Ovary (tissue), 9 donors: ENCODE measurements around the gene RAB29. TPM values are rescaled to one million over a fixed set of nuclear protein-coding genes. Genes with fewer than 3 reads are reported as not detected.

ENCODE experiments used
- DNase-seq, 5 donors: peaks; one replicate each; pipeline ENCODE4 v3.0.0-alpha.2; 2019 to 2020
- H3K27ac ChIP-seq, 2 donors: fragments of 200-600 bp; one replicate each; pipeline versions ENCODE4 v1.5.1 to v1.8.0; 2019 to 2022
- H3K27me3 ChIP-seq: fragments of 200-600 bp; one replicate; pipeline ENCODE4 v1.8.0; 2022
- H3K36me3 ChIP-seq: fragments of 200-600 bp; sonication (generic); one replicate; pipeline ENCODE4 v1.5.1; 2019
- H3K4me1 ChIP-seq: one replicate; pipeline ENCODE4 v1.8.1; 2013; ENCODE audit warnings: mild to moderate bottlenecking, moderate library complexity; ENCODE audit not compliant: insufficient read depth
- H3K4me3 ChIP-seq: fragments of 200-600 bp; sonication (generic); one replicate; pipeline ENCODE4 v1.5.1; 2017
- H3K9me3 ChIP-seq, 2 donors: fragments of 200-600 bp in 1 of 2; sonication (generic) in 1 of 2; one replicate each; pipeline versions ENCODE4 v1.5.1 to v1.8.1; 2013 to 2019; ENCODE audit warnings: mild to moderate bottlenecking in 1 of 2, moderate library complexity in 1 of 2
- EP300 ChIP-seq: sonication (generic); formaldehyde crosslinking; IDR thresholded peaks from one replicate; pipeline ENCODE4 v1.6.1; 2017; ENCODE audit warnings: antibody characterized with exemption
- POLR2A ChIP-seq: fragments of 450-650 bp; IDR thresholded peaks from one replicate; pipeline ENCODE4 v1.6.1; 2017; ENCODE audit warnings: antibody characterized with exemption, mild to moderate bottlenecking, moderate library complexity
- WGBS, 3 donors: extraction: QIAGEN DNeasy Blood & Tissue Kit in 1 of 3; methylation state at CpG; one replicate each; pipeline versions ENCODE4 v1.1.5 to v1.1.7; 2013 to 2017; 5-methylcytosine and 5-hydroxymethylcytosine counted together
- intact Hi-C, 4 donors: fragments of 100-400 bp; cut with DNase I; formaldehyde crosslinking; loops; one replicate each; pipeline versions ENCODE4 v1.11.0 to v1.15.1; 2022 to 2023
- polyA plus RNA-seq, 2 donors: library from polyadenylated mRNA; stranded (reverse); fragments of 200-250 nt in 1 of 2; fragments of 350-450 nt in 1 of 2; fragmentation: Illumina TruSeq in 1 of 2; extraction: RNeasy Lipid Tissue Mini Kit (QIAGEN cat#74804) in 1 of 2; gene quantifications; one replicate each; pipeline ENCODE4 v1.2.3, GENCODE V29; 2013 to 2014
- small RNA-seq: library from RNA; depleted of rRNA; stranded (forward); fragments of <200 nt; gene quantifications from one replicate; pipeline ENCODE3, GENCODE V24; 2016
- total RNA-seq, 7 donors: library from RNA; depleted of rRNA in 2 of 7; stranded (reverse); fragments of >200 nt in 2 of 7; fragmentation: NEBNext Ultra II Directional in 3 of 7; extraction: Animal tissue kit (Norgen Biotek cat#: 25700) in 3 of 7; gene quantifications; one replicate each; pipeline versions ENCODE4 v1.1.0 to v1.2.4, GENCODE V29; 2016 to 2023
- TF ChIP-seq, protein P1 (sequence below), 3 donors: fragments of 450-650 bp in 2 of 3; fragments of 200-600 bp in 1 of 3; IDR thresholded peaks; one replicate each; pipeline versions ENCODE4 v1.5.1 to v1.8.0; 2016 to 2022; ENCODE audit warnings: antibody characterized with exemption in 3 of 3, mild to moderate bottlenecking in 1 of 3
- donor health status: DM: no; HTN: no; CAD: no; lungs with moderate emphysema.
- donor health status: DM: no; HTN: no; CAD: no.
- donor health status: Bipolar disorder and iron deficiency.
- donor health status: DM: yes; HTN: yes; CAD: no.
- donor health status: DM: no; HTN: no; CAD: no.
- donor health status: DM: yes; HTN: yes; CAD: no.

RAB29 gene
- total and polyA plus RNA-seq, 9 donors, result 7.2 to 16.4 (median 10.1) TPM

DNA sequence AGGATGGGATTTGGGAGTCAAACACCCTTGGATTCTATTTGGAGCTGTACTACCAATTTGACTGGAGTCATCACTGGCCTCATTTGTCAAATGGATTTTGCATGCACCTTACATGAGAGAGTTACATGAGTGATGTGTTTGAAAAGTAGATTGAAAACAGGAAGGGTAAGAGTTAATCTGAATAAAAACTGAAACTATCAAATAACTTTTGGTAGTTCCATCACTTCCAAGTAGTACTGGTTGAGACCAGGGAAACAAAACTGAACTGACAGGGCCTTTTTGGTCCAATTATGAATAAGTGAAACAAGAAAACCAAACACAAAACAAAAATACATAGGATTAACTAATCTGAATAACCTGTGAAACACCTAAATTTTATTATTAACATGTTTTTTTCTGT, 55.5 kb downstream of the RAB29 start:
- H3K9me3 ChIP-seq, result no peaks in the 10 kb centered on the region
- no peaks in the 10 kb centered on the region for H3K4me1 ChIP-seq
- H3K27ac ChIP-seq, result no peak overlapping the region
- H3K27me3 ChIP-seq, result no peaks in the 10 kb centered on the region
- intact Hi-C loops, result loop anchor here in 1 of 4 donors (10.0 kb wide), 1 partner anchor 55 kb away; no protein-coding TSS in a partner anchor
- TF ChIP-seq POLR2A (no peak), EP300 (no peak)
- TF ChIP-seq, protein P1, sequence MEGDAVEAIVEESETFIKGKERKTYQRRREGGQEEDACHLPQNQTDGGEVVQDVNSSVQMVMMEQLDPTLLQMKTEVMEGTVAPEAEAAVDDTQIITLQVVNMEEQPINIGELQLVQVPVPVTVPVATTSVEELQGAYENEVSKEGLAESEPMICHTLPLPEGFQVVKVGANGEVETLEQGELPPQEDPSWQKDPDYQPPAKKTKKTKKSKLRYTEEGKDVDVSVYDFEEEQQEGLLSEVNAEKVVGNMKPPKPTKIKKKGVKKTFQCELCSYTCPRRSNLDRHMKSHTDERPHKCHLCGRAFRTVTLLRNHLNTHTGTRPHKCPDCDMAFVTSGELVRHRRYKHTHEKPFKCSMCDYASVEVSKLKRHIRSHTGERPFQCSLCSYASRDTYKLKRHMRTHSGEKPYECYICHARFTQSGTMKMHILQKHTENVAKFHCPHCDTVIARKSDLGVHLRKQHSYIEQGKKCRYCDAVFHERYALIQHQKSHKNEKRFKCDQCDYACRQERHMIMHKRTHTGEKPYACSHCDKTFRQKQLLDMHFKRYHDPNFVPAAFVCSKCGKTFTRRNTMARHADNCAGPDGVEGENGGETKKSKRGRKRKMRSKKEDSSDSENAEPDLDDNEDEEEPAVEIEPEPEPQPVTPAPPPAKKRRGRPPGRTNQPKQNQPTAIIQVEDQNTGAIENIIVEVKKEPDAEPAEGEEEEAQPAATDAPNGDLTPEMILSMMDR (IDR thresholded peaks at IDR 0.05), result no peak
- no peak overlapping the region for H3K4me3 ChIP-seq
- no peak for DNase-seq
- H3K36me3 ChIP-seq, result no peaks in the 10 kb centered on the region

GRCh38 chr1:205719015-205719414, 56.3 kb downstream of the RAB29 start:
- H3K9me3 ChIP-seq, result no peaks in the 10 kb centered on the region
- 54 to 67% (median 66%) methylated on average over 3 of the region's 3 CpGs for WGBS, 3 donors
- H3K4me1 ChIP-seq, result no peaks in the 10 kb centered on the region
- no peak overlapping the region for H3K27ac ChIP-seq
- no peak for DNase-seq
- H3K4me3 ChIP-seq, result no peak overlapping the region
- H3K36me3 ChIP-seq, result no peaks in the 10 kb centered on the region
- TF ChIP-seq POLR2A (no peak), EP300 (no peak)
- TF ChIP-seq, protein P1 (IDR thresholded peaks at IDR 0.05), result no peak
- H3K27me3 ChIP-seq, result no peaks in the 10 kb centered on the region
- intact Hi-C loops, result loop anchor here in 1 of 4 donors (10.0 kb wide), 1 partner anchor 54 kb away; no protein-coding TSS in a partner anchor

Small RNAs within 50 kb of the gene (small RNA-seq; reads per million reads assigned to genes)
- not detected for gene RF00139

Other genes with a start within 250 kb of the RAB29 start
- 10 to 100 TPM; 16.3 to 69.5 (median 55.1) TPM for gene ELK4, start 143.5 kb downstream of the RAB29 start, total RNA-seq
- 10 to 100 TPM in 1 of 2 donors, 1 to 10 TPM in 1; 5.8 to 14.0 TPM for gene ELK4, start 143.5 kb downstream of the RAB29 start, polyA plus RNA-seq
- 1 to 10 TPM; 1.5 to 9.5 (median 5.8) TPM for gene SLC45A3, start 95.0 kb downstream of the RAB29 start, total RNA-seq
- 1 to 10 TPM; 3.4 to 3.5 TPM for gene SLC45A3, start 95.0 kb downstream of the RAB29 start, polyA plus RNA-seq
- gene NUCKS1, start 25.3 kb downstream of the RAB29 start, total RNA-seq, result 100 to 1,000 TPM; 104 to 335 (median 244) TPM
- 100 to 1,000 TPM in 1 of 2 donors, 10 to 100 TPM in 1; 79.4 to 150 TPM for gene NUCKS1, start 25.3 kb downstream of the RAB29 start, polyA plus RNA-seq
- 10 to 100 TPM; 12.5 to 45.0 (median 33.5) TPM for gene SLC41A1, start 37.7 kb upstream of the RAB29 start, total RNA-seq
- gene SLC41A1, start 37.7 kb upstream of the RAB29 start, polyA plus RNA-seq, result 10 to 100 TPM; 17.8 to 75.9 TPM
- 1 to 10 TPM in 2 of 7 donors, under 1 TPM in 4, not detected in 1; 0.43 to 1.4 (median 0.74) TPM for gene PM20D1, start 74.7 kb upstream of the RAB29 start, total RNA-seq
- 1 to 10 TPM in 1 of 2 donors, under 1 TPM in 1; 0.05 to 1.8 TPM for gene PM20D1, start 74.7 kb upstream of the RAB29 start, polyA plus RNA-seq
- gene SLC26A9, start 168.0 kb upstream of the RAB29 start, total RNA-seq, result 1 to 10 TPM in 1 of 7 donors, under 1 TPM in 4, not detected in 2; 0.07 to 6.7 (median 0.13) TPM
- gene SLC26A9, start 168.0 kb upstream of the RAB29 start, polyA plus RNA-seq, result under 1 TPM in 1 of 2 donors, not detected in 1; 0.08 TPM
- 1 to 10 TPM in 6 of 7 donors, under 1 TPM in 1; 0.12 to 5.2 (median 3.6) TPM for gene RAB7B, start 227.9 kb upstream of the RAB29 start, total RNA-seq
- 10 to 100 TPM in 1 of 2 donors, 1 to 10 TPM in 1; 3.0 to 11.5 TPM for gene RAB7B, start 227.9 kb upstream of the RAB29 start, polyA plus RNA-seq
- 1 to 10 TPM in 1 of 7 donors, under 1 TPM in 3, not detected in 3; 0.13 to 1.1 (median 0.70) TPM for gene CTSE, start 248.4 kb upstream of the RAB29 start, total RNA-seq
- under 1 TPM in 1 of 2 donors, not detected in 1; 0.88 TPM for gene CTSE, start 248.4 kb upstream of the RAB29 start, polyA plus RNA-seq